IPS-15b (cell line): ENCODE results near the gene BBOX1.
"Not testable (repeated sequence)": the region's sequence is repeated elsewhere in the genome, so short reads cannot be mapped to it uniquely, and the experiment has no call there.

ENCODE experiments used
- H3K27me3 ChIP-seq: one replicate; pipeline ENCODE4 v1.6.1; 2013; ENCODE audit warnings: low read length; ENCODE audit not compliant: control insufficient read depth, insufficient read depth
- H3K36me3 ChIP-seq: one replicate; pipeline ENCODE4 v1.6.1; 2013; ENCODE audit warnings: low read length; ENCODE audit not compliant: control insufficient read depth, insufficient read depth
- H3K4me1 ChIP-seq: one replicate; pipeline ENCODE4 v1.6.1; 2013; ENCODE audit warnings: mild to moderate bottlenecking, low read length; ENCODE audit not compliant: control insufficient read depth, insufficient read depth
- H3K4me3 ChIP-seq: one replicate; pipeline ENCODE4 v1.5.1; 2013; ENCODE audit warnings: low read depth, low read length
- H3K9ac ChIP-seq: one replicate; pipeline ENCODE4 v1.6.1; 2013; ENCODE audit warnings: low read depth, mild to moderate bottlenecking, low read length
- H3K9me3 ChIP-seq: one replicate; pipeline ENCODE4 v1.6.1; 2013; ENCODE audit warnings: mild to moderate bottlenecking, low read length; ENCODE audit not compliant: control insufficient read depth, insufficient read depth

Gene BBOX1

GRCh38 chr11:27118371-27118770 is 77.8 kb downstream of the BBOX1 start:
- H3K27me3 ChIP-seq = no peaks in the 10 kb centered on the region
- H3K36me3 ChIP-seq = no peaks in the 10 kb centered on the region
- H3K4me3 ChIP-seq = no peak overlapping the region
- no peaks in the 10 kb centered on the region for H3K4me1 ChIP-seq
- no peaks in the 10 kb centered on the region for H3K9me3 ChIP-seq
- H3K9ac ChIP-seq = no peak overlapping the region

- H3K36me3 ChIP-seq = no peaks in the 10 kb centered on the region
- no peaks in the 10 kb centered on the region for H3K9me3 ChIP-seq
- no peaks in the 10 kb centered on the region for H3K27me3 ChIP-seq
- H3K9ac ChIP-seq = no peak overlapping the region
- no peak overlapping the region for H3K4me3 ChIP-seq
- H3K4me1 ChIP-seq = no peaks in the 10 kb centered on the region
Measured at GRCh38 chr11:27118949-27119348, 78.3 kb downstream of the BBOX1 start.

GRCh38 chr11:27119396-27119795 is 78.8 kb downstream of the BBOX1 start:
- Histone ChIP-seq H3K9me3 (no peaks in the 10 kb centered on the region), H3K4me1 (no peaks in the 10 kb centered on the region), H3K4me3 (no peak overlapping the region)

GRCh38 chr11:27120211-27120610 is 79.6 kb downstream of the BBOX1 start:
- no peaks in the 10 kb centered on the region for H3K9me3 ChIP-seq
- H3K4me3 ChIP-seq = no peak overlapping the region
- H3K27me3 ChIP-seq = no peaks in the 10 kb centered on the region
- no peak overlapping the region for H3K9ac ChIP-seq
- no peaks in the 10 kb centered on the region for H3K4me1 ChIP-seq
- H3K36me3 ChIP-seq = no peaks in the 10 kb centered on the region

More at GRCh38 chr11:27119396-27119795, 78.8 kb downstream of the BBOX1 start:
- no peak overlapping the region for H3K9ac ChIP-seq
- H3K27me3 ChIP-seq = no peaks in the 10 kb centered on the region
- H3K36me3 ChIP-seq = no peaks in the 10 kb centered on the region

GRCh38 chr11:27122001-27122400 is 81.4 kb downstream of the BBOX1 start:
- Histone ChIP-seq H3K4me3 (no peak overlapping the region), H3K9ac (no peak overlapping the region), H3K9me3 (no peaks in the 10 kb centered on the region), H3K36me3 (no peaks in the 10 kb centered on the region), H3K27me3 (no peaks in the 10 kb centered on the region), H3K4me1 (no peaks in the 10 kb centered on the region)

GRCh38 chr11:27124514-27125264 is 84.1 kb downstream of the BBOX1 start:
- Histone ChIP-seq H3K9ac (no peak overlapping the region), H3K4me1 (no peaks in the 10 kb centered on the region), H3K27me3 (no peaks in the 10 kb centered on the region), H3K9me3 (no peaks in the 10 kb centered on the region), H3K36me3 (no peaks in the 10 kb centered on the region), H3K4me3 (no peak overlapping the region)

- Histone ChIP-seq H3K27me3 (no peaks in the 10 kb centered on the region), H3K9me3 (no peaks in the 10 kb centered on the region), H3K9ac (no peak overlapping the region), H3K36me3 (no peaks in the 10 kb centered on the region), H3K4me3 (no peak overlapping the region), H3K4me1 (no peaks in the 10 kb centered on the region)
Measured at GRCh38 chr11:27129686-27130085, 89.1 kb downstream of the BBOX1 start.

GRCh38 chr11:27130806-27131205 is 90.2 kb downstream of the BBOX1 start:
- Histone ChIP-seq H3K4me3 (no peak overlapping the region), H3K36me3 (no peaks in the 10 kb centered on the region), H3K9me3 (no peaks in the 10 kb centered on the region), H3K27me3 (no peaks in the 10 kb centered on the region), H3K4me1 (no peaks in the 10 kb centered on the region), H3K9ac (no peak overlapping the region)

GRCh38 chr11:27135924-27136329 is 95.3 kb downstream of the BBOX1 start:
- not testable (repeated sequence) for H3K4me3 ChIP-seq, H3K9ac ChIP-seq, H3K4me1 ChIP-seq, H3K36me3 ChIP-seq, H3K9me3 ChIP-seq, H3K27me3 ChIP-seq

- Histone ChIP-seq H3K4me1 (no peaks in the 10 kb centered on the region), H3K36me3 (no peaks in the 10 kb centered on the region), H3K27me3 (no peaks in the 10 kb centered on the region), H3K9ac (no peak overlapping the region), H3K4me3 (no peak overlapping the region), H3K9me3 (no peaks in the 10 kb centered on the region)
Measured at GRCh38 chr11:27138716-27139115, 98.1 kb downstream of the BBOX1 start.

GRCh38 chr11:27139742-27140367 is 99.2 kb downstream of the BBOX1 start:
- Histone ChIP-seq H3K4me1 (no peaks in the 10 kb centered on the region), H3K4me3 (no peak overlapping the region), H3K27me3 (no peaks in the 10 kb centered on the region), H3K36me3 (no peaks in the 10 kb centered on the region), H3K9ac (no peak overlapping the region), H3K9me3 (no peaks in the 10 kb centered on the region)

GRCh38 chr11:27141576-27141975 is 101.0 kb downstream of the BBOX1 start:
- Histone ChIP-seq H3K9me3 (no peaks in the 10 kb centered on the region), H3K27me3 (no peaks in the 10 kb centered on the region), H3K36me3 (no peaks in the 10 kb centered on the region), H3K4me1 (no peaks in the 10 kb centered on the region), H3K4me3 (no peak overlapping the region), H3K9ac (no peak overlapping the region)
